ENCODE measurements around the gene FAM120A. TPM values are rescaled to one million over a fixed set of nuclear protein-coding genes. Genes with fewer than 3 reads are reported as not detected.

The FAM120A gene
- total RNA-seq, 2 experiments from 2014 or later, result 121 TPM

DNA sequence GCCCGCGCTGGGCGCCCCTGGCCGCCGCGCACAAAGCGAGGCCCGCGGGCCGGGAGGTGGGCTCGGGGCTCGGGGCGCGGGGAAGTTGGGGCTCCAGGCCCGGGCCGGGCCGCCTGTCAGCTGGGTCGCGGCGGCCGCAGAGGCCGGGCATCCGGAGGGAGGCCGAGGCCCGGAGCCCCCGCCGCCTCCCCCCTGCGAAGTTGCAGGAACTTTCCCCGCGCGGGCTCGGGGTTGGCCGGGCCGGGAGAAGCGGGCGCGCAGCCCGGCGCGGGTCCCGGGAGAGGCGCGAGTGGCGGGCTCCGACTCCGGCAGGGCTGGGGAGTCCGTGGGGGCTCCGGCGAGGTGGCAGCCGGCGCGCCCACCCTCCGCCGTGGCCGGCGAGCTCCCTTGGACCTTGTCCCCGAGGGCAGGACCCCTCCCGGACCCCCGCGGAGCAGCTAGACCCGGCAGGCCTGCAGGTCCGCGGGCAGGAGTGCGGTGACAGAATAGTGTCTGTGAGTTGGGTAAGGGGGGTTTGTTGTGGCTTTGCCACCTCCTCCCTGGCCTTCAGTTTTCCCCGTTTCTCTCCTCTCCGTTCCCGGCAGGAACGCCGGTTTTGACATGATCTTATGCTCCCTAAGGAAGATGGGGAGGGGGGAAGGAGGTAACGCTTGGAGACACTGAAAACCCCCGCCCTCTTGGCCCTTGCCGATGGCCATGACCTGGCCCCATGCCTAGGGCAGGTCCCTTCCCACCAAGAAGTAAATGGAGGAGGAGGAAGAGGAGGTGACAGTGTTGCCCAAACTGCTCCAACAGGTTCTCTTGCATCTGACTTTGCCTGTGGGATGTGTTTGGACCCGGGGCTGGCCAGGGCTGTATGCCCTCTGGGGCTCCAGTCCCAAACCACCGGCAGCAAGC, 125.8 kb downstream of the FAM120A start:
- peak; percentile 24 for DNase-seq
- Mint-ChIP-seq H3K4me1 (peaks cover 28% of the 10 kb centered on the region), H3K27me3 (no peaks in the 10 kb centered on the region), H3K4me3 (peak overlapping the region; percentile 81), H3K9me3 (no peaks in the 10 kb centered on the region), H3K36me3 (peaks cover 3% of the 10 kb centered on the region), H3K27ac (peak overlapping the region; percentile 74)

DNA sequence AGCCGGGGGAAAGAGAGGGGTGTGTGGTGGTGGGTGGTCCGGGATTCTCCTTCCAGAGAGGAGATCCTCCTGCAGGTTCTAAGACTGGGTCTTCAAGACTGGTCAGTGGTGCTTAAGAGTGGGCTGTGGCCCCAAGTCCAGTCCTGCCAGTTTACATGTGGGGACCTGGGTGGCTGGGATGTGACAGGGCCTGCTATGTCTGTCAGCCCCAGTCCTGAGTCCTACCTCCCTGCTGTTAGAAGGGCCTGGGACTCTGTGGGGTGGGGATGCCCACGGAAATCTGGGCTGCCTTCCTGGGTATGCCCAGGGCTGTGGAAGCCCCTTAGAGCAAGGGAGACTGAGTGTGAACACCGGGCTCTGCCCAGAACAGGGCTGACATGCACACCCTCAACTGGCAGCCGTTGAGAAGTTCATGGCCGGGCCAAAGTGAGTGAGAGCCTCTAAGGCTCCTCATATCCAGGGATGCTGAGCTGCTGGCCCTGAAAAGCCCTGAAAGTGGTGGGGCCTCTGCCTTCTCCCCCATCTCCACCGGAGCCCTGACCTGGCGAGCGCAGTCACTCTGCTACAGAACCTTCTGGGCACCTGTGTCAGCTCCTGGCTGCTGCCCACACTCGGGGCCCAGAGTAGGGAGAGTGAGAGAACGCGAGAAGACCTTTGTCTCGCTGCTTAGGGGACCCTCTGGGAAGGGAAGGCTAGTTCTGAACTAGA, 126.6 kb downstream of the FAM120A start:
- Mint-ChIP-seq H3K4me1 (peaks cover 34% of the 10 kb centered on the region), H3K27ac (peak overlapping the region; percentile 74), H3K36me3 (peaks cover 10% of the 10 kb centered on the region), H3K4me3 (peak overlapping the region; percentile 81), H3K9me3 (peaks cover 2% of the 10 kb centered on the region), H3K27me3 (no peaks in the 10 kb centered on the region)
- DNase-seq, result no peak

DNA sequence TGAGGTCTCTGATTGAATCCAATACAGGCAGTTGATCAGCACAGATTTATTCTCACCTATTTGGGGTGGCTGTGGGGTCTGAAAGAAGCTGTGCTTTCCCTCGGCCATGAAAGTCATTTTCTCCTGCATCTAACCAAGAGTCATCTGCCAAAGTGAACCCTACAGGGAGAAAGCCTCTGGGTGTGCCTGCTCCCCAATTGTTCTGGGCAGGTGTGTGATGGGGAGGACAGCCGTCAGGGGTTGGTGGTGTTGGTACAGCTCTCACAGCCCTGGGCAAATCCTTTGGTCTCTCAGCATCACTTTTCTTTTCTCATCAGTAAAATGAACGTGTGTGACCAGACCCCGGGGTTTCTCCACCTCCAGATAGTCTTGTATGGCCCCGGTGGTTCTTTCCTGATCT, 127.4 kb downstream of the FAM120A start:
- Mint-ChIP-seq H3K4me3 (no peak overlapping the region), H3K27ac (no peak overlapping the region), H3K9me3 (peaks cover 2% of the 10 kb centered on the region), H3K36me3 (peaks cover 11% of the 10 kb centered on the region), H3K27me3 (no peaks in the 10 kb centered on the region), H3K4me1 (peaks cover 34% of the 10 kb centered on the region)
- no peak for DNase-seq

- H3K9me3 Mint-ChIP-seq, result peaks cover 10% of the 10 kb centered on the region
- no peak overlapping the region for H3K27ac Mint-ChIP-seq
- no peak overlapping the region for H3K4me3 Mint-ChIP-seq
- H3K27me3 Mint-ChIP-seq, result no peaks in the 10 kb centered on the region
- DNase-seq, result no peak
- peaks cover 22% of the 10 kb centered on the region for H3K36me3 Mint-ChIP-seq
- H3K4me1 Mint-ChIP-seq, result peaks cover 33% of the 10 kb centered on the region
Observed at GRCh38 chr9:93579711-93580516, 128.4 kb downstream of the FAM120A start.

GRCh38 chr9:93580654-93581380, 129.3 kb downstream of the FAM120A start:
- peaks cover 29% of the 10 kb centered on the region for H3K4me1 Mint-ChIP-seq
- H3K4me3 Mint-ChIP-seq, result no peak overlapping the region
- peaks cover 13% of the 10 kb centered on the region for H3K9me3 Mint-ChIP-seq
- H3K27ac Mint-ChIP-seq, result no peak overlapping the region
- no peaks in the 10 kb centered on the region for H3K27me3 Mint-ChIP-seq
- peaks cover 27% of the 10 kb centered on the region for H3K36me3 Mint-ChIP-seq
- DNase-seq, result no peak

DNA sequence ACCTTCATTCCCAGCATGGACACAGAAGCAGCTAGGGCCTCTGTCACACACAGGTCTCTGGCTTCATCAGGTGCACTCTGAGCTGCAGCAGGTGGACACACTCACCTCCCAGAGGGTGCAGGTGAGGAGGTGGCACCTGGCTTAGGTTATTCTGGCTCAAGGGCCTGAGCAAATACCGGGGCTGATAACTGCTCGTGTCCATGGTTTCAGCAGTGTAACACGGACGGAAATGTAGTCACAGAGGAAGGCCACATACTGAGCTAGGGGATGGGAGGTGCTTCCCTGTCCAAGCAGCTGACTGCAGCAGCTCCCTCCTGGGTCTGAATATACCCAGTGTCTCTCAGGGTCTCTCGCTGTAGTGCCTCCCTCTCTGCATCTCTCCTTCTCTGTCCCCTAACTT, 130.6 kb downstream of the FAM120A start:
- peaks cover 13% of the 10 kb centered on the region for H3K9me3 Mint-ChIP-seq
- no peak overlapping the region for H3K4me3 Mint-ChIP-seq
- no peaks in the 10 kb centered on the region for H3K27me3 Mint-ChIP-seq
- peaks cover 27% of the 10 kb centered on the region for H3K36me3 Mint-ChIP-seq
- no peak overlapping the region for H3K27ac Mint-ChIP-seq
- H3K4me1 Mint-ChIP-seq, result peaks cover 29% of the 10 kb centered on the region
- DNase-seq, result no peak

- H3K4me1 Mint-ChIP-seq, result peaks cover 28% of the 10 kb centered on the region
- DNase-seq, result no peak
- H3K4me3 Mint-ChIP-seq, result no peak overlapping the region
- H3K27me3 Mint-ChIP-seq, result no peaks in the 10 kb centered on the region
- peaks cover 27% of the 10 kb centered on the region for H3K36me3 Mint-ChIP-seq
- no peak overlapping the region for H3K27ac Mint-ChIP-seq
- peaks cover 13% of the 10 kb centered on the region for H3K9me3 Mint-ChIP-seq
Observed at GRCh38 chr9:93582550-93582949, 131.1 kb downstream of the FAM120A start.

- H3K36me3 Mint-ChIP-seq, result peaks cover 27% of the 10 kb centered on the region
- peaks cover 13% of the 10 kb centered on the region for H3K9me3 Mint-ChIP-seq
- H3K27me3 Mint-ChIP-seq, result no peaks in the 10 kb centered on the region
- H3K27ac Mint-ChIP-seq, result no peak overlapping the region
- DNase-seq, result no peak
- no peak overlapping the region for H3K4me3 Mint-ChIP-seq
- H3K4me1 Mint-ChIP-seq, result peaks cover 30% of the 10 kb centered on the region
Observed at GRCh38 chr9:93585259-93585658, 133.8 kb downstream of the FAM120A start.

DNA sequence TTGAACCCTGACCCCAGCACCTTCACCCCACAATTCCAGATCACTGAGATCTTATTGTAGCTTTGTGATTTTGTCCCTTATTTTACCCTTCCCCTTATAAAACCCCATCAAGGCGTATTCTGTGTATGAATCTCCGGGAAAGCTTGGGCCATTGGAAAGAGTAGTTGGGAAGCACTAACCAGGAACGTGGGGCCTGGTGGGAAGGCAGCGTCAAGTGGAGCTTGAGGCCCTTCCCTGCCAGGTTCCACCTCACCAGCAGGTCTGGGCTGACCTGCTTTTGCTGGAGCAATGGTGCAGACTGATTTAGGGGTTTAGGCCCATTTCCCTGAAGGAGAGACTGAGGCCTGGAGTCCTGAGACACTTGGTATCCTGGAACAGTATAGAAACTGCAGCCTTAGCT, 134.2 kb downstream of the FAM120A start:
- H3K27me3 Mint-ChIP-seq, result no peaks in the 10 kb centered on the region
- H3K4me3 Mint-ChIP-seq, result no peak overlapping the region
- peaks cover 13% of the 10 kb centered on the region for H3K9me3 Mint-ChIP-seq
- no peak for DNase-seq
- peaks cover 27% of the 10 kb centered on the region for H3K36me3 Mint-ChIP-seq
- no peak overlapping the region for H3K27ac Mint-ChIP-seq
- H3K4me1 Mint-ChIP-seq, result peaks cover 34% of the 10 kb centered on the region

DNA sequence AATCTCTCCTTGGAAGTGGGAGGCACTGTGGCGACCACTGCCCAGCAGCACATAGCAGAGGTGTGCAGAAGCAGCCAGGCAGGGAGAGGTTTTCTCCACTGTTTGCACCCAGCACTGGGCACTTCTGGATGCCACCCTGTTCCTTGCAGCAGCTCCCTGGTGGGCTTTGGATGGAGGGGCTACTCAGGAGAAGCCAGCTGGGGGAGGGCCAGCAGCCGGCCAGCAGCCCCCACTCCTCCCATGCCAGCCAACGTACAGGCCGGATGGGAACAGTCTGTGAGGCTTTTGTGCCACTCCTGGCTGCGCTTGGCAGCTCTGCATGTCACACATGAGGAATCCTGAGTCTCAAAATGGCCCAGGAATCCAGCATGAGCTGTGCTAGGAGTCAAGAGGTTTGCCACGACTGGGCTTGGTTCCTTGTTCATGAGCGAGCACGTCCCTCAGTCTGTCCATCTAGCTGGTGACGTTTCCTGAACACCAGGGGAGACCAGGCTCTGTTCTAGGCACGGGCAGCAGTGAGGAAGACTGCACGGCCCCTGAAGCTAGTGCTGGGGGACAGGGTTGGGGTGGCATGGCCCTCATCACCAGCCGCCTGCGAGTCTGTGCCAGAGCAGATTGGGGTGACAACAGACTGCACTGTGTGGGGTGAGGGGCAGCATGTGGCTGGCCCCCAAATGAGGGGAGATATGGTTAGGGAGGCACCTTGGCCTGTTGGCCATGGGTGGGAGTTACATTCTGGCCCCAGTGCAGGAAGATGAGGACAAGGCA, 135.0 kb downstream of the FAM120A start:
- H3K27me3 Mint-ChIP-seq, result no peaks in the 10 kb centered on the region
- H3K9me3 Mint-ChIP-seq, result peaks cover 13% of the 10 kb centered on the region
- H3K4me1 Mint-ChIP-seq, result peaks cover 38% of the 10 kb centered on the region
- H3K27ac Mint-ChIP-seq, result no peak overlapping the region
- peaks cover 27% of the 10 kb centered on the region for H3K36me3 Mint-ChIP-seq
- no peak for DNase-seq
- no peak overlapping the region for H3K4me3 Mint-ChIP-seq

DNA sequence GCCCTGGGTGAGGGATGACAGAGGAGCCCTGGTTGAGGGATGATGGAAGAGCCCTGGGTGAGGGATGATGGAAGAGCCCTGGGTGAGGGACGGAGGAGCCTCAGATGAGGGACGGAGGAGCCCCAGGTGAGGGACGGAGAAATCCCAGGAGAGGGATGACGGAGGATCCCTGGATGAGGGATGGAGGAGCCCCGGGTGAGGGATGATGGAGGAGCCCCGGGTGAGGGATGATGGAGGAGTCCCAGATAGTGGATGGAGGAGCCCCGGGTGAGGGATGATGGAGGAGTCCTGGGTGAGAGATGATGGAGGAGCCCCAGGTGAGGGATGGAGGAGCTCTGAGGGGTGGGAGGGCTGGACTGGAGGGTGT, 135.8 kb downstream of the FAM120A start:
- Mint-ChIP-seq H3K4me3 (no peak overlapping the region), H3K27ac (no peak overlapping the region), H3K27me3 (no peaks in the 10 kb centered on the region), H3K9me3 (peaks cover 13% of the 10 kb centered on the region), H3K36me3 (peaks cover 25% of the 10 kb centered on the region), H3K4me1 (peaks cover 38% of the 10 kb centered on the region)
- no peak for DNase-seq

DNA sequence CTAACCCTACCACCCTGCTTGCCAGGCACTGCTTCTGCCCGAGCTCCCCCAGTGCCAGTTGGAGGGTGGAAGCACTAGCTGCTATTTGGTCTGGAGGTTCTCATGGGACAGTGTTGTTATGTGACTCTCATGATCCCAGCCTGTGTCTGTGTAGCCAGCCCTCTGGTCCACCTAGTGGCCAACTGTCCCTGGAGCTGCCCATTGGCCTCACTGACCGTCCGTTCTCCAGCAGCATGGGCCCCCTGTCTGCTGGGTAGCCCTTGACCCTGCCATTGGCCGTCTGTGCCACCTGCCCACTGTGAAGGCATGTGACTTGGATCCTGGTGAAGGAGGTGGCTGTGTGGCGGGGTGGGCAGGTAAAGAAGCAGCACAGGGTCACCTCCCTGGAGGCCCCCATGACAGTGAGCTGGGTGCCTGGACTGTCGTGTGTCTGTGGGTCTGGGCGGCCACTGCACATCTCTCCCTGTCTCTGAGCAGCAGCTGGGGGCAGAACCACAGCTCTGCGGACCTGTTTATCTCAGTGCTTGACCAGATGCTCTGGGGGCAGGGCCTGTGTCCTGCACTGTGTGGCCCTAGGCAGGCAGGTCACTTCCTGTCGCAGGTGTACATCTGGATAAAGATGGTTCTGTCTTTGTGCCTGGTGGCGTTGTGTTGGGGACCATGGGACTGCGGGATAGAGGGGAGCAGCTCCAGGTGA, 136.3 kb downstream of the FAM120A start:
- Mint-ChIP-seq H3K9me3 (peaks cover 13% of the 10 kb centered on the region), H3K27me3 (no peaks in the 10 kb centered on the region), H3K27ac (no peak overlapping the region), H3K4me1 (peaks cover 34% of the 10 kb centered on the region), H3K4me3 (no peak overlapping the region), H3K36me3 (peaks cover 21% of the 10 kb centered on the region)
- DNase-seq, result no peak
